Stimulated activated CD4-positive, alpha-beta T cell treated with anti-CD3 and anti-CD28 coated beads, Interleukin-1b, Interleukin-23, amount 100 ng/mL, for 48 hours (primary cell): ENCODE data around the gene CEP170B.
"Not testable (repeated sequence)": the region's sequence is repeated elsewhere in the genome, so short reads cannot be mapped to it uniquely, and the experiment has no call there.

Source experiments
- DNase-seq: peaks from one replicate; pipeline ENCODE4 v3.0.0-alpha.2; 2020

The CEP170B gene

DNA sequence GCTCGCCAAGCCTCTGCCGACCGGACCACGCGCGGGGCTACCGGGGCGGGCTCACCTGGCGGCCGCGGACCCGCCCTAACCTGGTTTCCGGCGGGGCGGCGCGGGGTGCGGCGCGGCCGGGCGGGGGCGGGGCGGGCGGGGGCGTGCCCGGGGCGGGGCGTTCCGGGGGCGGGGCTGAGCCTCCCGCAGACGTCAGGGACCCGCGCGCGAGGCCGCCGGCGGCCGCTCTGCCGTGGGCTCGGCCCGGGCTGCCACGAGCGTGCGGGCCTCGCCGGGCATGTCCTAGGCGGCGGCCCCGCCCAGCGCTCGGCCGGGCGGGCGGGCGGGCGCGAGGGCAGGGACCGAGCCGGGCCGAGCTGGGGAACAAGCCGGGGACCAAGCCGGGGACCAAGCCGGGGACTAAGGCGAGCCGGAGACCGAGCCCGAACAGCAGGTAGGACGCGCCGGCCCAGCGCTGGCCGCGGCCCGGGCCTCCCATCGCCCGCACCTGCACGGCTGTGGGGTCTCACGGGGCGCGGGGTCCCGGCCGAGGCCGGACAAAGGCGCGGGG, at the start of gene CEP170B:
Gene CEP170B, plus strand, starts transcription at position 188 of the 550 bp plus-strand sequence. CDS start 3,183 bp downstream, outside the sequence.
- no peak for DNase-seq

DNA sequence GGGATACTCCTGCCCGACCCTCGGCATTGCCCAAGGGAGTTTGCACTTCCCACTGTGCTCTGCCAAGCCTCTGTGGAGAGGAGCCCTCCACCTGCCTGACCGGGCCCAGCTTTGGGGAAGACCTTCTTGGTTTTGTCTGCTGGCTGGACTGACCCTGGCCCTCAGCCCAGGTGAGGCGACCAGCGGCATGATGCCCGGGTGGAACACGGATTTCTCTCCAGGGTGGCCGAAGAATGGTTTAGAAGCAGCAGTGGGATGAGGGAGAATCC, 48.5 kb upstream of the CEP170B start:
- no peak for DNase-seq

DNA sequence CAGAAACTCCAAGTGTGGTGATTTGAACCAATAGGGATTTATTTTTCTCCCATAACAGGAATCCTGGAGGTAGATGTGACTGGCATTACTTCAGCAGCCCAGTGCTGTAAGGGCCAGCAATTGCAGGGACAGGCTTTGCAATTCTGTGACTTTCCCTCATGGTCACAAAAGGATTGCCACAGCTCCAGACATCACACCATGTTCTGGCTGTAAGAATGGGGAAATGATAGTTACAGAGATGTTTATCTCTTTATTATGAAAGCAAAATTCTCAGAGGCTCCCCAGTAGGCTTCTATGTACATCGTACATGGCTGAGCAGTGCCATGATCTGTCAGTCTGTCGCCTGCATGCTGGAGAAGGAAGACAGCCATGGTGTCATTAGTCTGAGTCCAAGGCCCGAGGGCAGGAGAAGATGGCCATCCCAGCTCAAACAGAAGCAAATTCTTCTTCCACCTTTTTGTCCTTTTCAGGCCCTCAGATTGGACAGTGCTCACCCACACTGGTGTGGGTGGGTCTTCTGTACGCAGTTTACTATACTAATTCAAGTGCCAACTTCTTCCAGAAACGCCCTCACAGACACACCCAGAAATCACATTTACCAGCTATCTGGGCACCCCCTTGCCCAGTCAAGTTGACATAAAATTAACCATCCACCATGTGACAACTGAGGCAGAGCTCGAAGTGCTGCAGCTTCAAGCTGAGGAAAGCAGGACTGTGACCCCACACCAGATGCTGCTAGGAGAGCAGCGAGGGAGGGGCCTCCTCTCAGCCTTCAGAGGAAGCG, 46.9 kb upstream of the CEP170B start:
- no peak for DNase-seq

DNA sequence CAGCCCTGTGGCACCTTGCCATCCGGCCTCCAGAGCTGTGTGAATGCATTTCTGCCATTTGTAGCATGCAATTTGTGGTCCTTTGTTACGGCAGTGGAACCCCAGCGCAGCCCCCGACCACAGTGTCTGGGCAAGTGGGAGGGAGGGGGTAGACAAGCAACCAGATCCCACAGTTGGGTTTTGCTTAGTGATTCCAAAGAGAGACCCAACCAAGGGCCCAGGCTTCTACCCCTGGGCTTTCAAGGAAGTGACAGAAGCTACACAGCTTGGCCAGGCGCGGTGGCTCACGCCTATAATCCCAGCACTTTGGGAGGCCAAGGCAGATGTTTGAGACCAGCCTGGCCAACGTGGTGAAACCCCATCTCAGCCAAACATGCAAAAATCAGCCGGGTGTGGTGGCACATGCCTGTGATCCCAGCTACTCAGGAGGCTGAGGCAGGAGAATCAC, 46.3 kb upstream of the CEP170B start:
- DNase-seq = no peak

DNA sequence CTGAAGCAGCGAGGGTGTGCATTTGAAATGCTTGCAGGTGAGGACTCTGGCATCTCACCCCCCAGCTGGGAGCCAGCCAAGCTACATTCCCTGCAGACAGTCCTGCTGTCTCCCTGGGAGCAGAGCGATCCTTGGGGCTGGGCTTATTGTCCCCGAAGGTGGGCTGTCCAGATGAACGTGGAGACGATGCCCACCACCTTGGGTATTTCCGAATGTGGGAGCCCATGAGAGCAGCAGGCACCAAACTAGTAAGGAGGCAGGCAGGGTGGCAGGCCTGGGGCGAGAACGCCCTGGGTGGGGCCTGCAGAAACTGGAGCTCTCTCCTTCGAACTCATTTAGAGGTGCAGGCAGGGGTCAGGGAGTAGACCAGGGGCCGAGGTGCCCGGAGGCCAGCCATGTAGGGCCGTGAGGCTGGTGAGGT, 45.7 kb upstream of the CEP170B start:
- DNase-seq = no peak

DNA sequence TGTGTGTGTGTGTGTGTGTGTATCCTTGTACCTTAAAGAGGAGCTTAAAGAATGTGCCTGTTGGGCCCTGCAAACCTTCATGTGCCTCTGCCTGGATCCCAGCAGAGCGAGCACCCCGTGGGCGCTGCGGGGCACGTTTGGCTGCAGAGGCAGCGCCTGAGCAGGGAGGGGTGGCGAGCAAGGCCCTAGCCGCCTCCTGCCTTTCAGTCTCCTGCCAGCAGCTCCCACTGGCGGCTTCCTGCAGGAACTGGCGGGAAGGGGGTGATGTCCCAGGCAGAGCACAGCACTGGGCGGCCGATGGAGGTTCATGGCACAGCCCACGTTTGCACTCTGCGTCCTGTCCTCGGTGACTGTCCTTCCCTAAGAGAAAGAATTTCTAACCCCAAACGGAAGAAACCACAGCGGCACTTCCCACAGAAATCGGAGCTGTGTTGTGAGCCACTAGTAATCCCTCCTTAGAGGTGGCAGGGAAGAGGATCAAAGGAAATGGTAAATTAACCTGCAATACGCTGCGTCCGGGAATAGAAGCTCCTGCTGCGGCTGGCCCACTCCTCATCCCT, 44.3 kb upstream of the CEP170B start:
- DNase-seq = no peak

DNA sequence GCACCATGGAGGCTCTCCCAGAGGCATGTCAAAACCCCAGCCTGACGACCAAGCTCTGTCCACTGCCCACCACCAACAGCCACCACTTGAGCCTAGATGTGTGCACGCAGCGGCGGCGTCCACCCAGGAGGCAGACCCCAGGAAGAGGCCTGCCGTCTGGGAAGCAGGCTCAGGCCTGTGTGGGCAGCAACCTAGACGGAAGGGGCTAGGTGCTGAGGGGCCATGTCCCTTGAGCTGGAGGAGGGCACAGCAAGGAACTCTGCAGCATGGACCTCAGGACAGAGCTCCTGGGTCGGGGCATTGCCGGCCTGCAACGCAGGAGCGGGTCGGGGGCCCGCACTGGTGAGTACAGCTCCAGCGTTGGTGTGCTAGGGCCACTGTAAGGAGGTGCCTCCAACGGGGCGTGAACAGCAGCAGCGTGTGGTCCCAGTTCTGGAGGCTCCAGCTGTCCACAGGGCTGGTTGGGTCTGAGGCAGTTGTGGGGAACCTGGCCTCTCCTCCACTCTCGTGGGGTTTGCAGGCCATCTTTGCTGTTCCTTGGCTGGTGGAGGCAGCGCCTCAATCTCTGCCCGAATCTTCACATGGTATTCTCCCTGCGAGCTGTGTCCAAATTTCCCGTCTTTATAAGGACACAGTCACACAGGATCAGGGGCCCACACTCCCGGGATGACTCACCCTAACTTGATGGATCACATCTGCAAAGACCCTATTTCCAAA, 43.7 kb upstream of the CEP170B start:
- DNase-seq = no peak

DNA sequence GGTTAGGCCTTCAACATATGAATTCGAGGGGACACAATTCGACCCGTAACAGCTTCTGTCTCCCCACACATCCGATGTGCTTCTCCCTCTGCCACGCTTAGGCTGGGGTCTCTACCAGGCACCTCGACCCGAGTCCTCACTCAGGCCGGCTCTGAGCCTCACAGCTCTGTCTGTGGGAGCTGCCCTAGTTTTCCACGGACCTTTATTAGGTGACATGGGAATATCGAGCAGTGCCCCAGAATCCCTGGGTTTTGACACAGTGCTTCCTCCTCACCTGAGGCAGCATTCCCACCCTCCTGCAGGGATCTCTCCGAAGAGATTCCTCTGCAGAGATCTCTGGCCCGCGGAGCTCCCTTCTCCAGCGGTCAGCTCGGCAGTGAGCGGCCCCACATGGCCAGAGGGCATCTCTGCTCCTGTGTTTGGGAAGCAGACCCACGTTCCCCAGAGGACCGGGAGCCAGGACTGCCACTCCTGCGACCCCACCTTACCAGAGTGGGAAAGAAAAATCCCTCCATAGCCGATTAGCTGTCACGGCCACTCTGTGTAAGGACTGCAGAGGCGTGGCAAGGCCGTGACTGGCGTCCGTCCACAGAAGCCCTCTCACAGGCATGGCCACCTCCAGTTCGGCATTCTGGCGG, 43.0 kb upstream of the CEP170B start:
- no peak for DNase-seq

DNA sequence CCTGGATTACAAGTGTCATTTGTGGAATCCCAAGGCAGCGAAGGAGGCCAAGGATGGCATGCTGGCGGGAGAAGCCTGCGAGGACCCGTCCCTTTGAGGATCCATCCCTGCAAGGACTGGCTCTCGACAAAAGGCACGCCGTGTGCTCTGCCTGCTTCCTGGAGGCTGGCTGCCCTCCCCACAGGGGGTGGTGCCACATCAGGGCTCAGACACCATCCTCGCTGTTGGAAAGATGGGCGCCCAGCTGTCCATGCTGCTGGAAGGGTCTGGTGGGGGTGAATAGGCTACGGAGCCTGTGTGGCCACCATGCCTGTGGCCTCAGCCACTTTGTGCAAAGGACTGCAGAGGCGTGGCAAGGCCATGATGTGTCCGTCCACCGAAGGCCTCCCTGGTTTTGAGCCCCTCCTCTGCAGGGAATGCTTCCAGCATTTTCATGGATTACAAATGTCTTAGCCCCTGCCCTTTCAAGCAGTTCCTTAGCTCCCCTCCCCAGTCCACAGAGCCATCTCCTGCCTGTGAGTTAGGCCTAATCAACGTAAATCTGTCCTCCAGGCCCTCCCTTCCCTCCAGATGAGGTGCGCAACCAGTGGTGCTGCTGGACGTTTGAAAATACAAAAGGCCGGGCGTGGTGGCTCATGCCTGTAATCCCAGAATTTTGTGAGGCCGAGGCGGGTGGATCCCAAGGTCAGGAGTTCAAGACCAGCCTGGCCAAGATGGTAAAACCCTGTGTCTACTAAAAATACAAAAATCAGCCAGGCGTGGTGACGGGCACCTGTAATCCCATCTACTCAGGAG, 42.0 kb upstream of the CEP170B start:
- DNase-seq = no peak

DNA sequence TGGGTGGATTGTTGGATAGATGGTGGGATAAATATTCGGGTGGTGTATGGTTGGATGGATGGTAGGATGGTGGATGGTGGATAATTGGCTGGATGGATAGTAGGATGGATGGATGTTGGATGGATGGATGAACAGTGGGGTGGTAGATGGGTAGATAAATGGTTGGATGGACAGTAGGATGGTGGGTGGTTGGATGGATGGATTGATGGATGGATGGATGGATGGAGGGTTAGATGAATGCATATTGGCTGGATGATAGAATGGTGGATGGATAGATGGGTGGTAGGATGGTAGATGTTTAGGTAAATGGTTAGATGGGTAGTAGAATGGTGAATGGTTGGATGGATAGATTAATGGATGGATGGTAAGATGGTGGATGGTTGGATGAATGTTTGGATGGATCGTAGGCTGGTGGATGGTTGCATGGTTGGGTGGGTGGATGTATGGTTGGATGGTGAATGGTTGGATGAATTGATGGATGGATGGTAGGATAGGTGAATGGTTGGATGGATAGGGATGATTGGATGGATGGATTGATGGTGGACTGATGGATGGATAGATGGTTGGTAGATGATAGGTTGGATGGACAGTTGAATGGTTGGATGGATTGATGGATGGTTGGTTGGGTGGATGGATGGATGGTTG, 40.6 kb upstream of the CEP170B start:
- DNase-seq = no peak

DNA sequence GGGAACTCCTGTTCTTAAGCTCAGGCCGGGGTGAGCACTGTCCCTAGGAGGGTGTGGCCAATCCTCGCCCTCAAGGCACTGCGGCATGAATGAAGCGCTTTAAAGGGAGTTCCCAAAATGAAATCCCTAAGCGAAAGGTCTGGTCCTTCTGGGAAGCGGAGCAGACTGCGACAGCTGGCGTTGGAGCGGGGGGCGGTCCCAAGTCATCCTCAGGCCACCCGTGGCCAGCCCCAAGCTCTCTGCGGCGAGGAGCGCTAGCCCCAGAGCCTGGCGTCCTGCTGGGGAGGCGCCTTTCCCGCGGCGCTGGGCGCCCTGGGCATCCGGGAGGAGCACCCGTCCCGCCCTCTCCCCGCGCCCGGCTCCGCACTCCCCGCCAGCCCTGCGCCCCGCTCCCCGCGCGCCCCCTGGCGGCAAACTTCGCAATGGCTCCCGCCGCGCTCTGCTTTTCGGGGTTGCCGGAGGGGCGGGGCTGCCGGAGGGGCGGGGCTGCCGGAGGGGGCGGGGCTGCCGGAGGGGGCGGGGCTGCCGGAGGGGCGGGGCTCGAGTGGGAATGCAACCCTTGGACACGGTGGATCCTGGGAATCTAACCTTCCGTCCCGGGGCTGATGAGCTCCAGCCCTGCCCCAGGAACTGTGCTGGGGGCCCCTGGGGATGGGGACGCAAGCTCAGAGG, 38.7 kb upstream of the CEP170B start:
- DNase-seq = peak; percentile 91

DNA sequence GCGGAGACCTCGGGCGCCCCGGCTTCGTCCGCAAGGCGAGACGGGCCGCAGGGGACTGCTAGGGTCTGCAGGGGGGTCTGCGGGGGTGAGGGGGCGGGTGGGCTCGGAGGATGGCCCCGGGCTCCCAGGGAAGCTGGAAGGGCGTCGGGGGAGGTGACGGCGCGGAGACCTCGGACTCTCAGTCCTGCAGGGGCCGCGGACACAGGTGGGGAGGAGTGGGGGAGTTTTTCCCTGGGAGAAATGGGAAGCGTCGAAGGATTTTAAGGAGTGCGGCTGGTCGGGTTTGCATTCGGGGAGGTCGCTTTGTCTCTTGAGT, 38.2 kb upstream of the CEP170B start:
- DNase-seq = no peak

DNA sequence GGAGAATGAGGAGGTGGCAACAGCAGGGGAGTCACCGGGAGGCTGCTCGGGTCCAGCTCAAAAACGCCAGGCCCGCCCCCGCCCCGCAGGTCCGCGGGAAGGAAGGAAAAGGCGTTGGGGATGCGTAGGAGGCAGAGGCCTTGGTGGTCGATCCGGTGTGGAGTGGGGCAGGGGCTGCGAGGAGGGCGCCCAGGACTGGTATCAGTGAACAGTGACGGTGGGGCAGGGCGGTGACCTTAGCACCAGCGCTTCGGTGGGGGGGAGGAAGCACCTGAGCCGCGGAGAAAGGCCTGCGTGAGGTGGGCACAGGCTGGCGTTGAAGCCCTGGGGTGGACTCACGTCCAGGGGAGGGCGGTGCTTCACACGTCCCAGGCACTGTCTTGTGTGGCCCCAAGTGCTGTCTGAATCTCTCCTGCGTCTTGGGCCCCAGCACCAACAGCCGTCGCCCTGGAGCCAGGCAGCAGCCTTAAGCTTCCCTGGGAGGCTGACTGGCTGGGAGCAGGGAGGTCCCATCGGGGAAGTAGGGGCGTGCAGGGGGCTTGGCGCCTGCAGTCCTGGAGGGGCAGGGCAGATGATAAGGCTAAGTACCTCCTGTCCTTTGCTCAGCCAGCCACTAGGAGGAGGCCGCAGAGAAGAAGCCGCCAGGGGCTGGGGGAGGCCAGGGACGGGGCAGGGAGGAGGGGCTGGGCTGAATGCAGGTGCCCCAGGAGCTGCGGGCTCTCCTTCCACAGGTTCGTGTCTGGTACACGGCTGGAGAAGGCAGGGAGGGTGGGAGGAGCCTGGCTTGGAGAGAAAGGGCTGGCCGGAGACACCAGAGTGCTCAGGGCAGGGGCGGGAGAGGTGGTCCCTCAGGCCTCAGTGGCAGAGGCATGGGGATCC, 37.7 kb upstream of the CEP170B start:
- peak; percentile 64 for DNase-seq

DNA sequence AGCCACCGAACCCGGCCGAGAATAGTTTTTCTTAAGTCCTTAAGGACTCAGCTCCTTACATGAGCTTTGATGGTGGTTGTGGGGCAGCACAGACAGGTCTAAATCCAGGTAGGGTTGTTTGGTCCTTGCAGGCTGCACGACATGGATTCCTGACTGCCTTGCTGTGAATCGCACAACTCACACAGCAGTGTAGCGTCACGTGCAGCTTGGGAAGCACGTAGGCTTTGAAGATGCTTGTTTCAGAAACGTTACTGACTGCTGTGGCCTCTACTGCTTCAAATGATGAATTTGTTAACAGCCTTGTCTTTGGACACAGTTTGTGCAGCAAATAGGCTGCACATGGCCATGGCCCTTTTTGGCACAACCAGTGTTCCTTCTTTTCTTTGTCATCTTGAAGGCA, 34.3 kb upstream of the CEP170B start:
- no peak for DNase-seq

DNA sequence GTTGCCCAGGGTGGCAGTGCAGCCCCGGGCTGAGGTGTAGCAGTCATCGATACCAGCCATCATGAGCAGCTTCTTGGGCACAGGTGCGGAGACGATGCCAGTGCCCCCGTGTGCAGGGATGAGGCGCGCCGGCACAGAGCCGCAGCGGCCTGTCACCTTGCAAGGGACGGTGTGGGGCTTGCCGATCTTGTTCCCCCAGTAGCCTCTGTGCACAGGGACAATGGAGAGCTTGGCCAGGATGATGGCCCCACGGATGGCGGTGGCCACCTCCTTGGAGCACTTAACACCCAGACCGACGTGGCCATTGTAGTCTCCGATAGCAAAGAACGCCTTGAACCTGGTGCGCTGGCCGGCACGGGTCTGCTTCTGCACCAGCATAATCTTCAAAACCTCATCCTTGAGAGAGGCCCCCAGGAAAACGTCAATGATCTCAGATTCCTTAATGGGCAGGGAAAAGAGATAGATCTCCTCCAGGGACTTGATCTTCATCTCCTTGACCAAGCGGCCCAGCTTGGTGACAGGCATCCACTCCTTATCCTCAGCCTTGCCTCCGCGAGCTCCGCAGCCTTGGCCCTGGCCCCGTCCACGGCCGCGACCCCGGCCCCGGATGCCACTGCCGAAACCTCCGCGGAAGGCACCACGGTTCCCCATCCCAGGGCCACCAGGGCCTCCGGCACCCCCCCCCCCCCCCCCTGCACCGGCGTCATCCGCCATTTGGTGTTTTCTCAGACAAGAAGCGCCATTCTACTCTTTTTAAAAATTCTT, 28.7 kb upstream of the CEP170B start:
- not testable (repeated sequence) for DNase-seq

DNA sequence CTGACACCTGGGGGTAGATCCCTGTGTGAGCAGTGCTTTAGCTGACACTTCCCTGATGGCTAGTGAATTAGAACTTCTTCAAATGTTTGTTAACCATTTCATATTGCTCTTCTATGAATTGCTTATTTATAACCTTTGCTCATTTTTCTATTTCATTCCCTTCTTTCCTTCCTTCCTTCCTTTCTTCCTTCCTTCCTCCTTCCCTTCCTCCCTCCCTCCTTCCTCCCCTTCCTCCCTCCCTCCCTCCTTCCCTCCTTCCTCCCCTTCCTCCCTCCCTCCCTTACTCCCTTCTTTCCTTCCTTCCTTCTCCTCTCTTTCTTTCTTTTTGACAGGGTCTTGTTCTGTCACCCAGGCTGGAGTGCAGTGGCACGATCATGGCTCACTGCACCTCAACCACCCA, 23.3 kb upstream of the CEP170B start:
- no peak for DNase-seq

DNA sequence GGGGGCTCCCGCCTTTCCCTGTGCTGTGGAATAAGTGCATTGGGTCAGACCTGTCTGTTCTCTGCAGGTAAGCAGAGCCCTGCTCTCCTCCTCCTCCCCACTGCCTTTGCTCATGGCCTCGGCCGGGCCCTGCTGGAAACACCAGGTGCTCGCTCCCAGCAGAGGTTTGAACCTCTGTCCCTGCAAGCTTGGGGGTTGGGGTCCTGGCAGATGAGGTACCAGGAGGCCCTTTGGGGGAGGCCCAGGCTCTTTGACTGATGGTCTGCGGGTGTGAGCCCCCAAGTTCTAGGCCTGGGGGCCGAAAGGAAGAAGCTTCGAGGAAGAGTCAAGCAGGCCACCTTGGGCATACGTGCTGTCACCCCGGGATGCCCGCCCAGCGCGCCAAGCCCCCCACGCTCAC, 22.1 kb upstream of the CEP170B start:
- no peak for DNase-seq

DNA sequence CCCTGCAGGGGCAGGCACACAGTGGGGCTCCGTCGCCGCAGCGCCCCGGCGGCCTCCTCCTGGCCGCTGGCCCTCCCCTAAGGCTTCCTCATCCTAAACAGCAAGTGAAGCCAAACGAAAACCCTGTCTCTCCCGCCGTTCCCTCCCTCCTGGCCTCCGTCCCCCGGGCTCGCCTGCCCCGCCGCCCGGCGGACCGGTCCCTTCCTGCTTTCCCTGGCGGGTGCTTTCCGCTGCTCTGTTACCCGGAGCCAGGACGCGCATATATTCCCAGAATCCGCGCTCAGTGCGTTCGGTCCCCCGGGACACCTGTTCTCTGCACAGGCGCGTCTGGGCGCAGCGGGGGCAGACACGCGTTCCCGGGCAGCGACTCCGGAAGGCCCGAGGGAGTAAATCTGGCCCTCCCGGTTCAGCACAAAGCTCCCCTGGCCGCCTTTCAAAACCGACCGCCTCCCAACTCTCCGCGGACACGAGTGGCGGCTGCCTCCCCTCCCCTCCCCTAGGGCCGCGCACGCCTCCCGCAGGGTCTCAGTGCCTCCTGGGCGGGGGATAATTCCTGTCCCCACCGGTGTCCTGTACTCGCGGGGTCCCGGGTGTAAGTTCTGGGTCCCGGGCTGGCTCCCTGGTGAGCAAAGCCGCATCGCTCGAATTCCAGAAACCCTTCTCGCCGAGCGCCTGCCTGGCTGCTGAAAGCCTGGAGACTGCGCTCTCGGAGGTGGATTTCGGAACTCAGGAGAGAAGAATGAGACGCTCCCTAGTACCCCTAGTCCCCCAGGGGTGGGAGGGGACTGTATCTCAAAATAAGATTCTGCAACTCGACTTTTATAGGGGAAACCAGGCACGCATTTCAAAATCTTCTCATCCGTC, 21.4 kb upstream of the CEP170B start:
- DNase-seq = no peak
